GM21786 (cell line): ENCODE data around the gene AMPD2.
"Not testable (repeated sequence)": the region's sequence is repeated elsewhere in the genome, so short reads cannot be mapped to it uniquely, and the experiment has no call there.

Source experiments
- ATAC-seq: cut with Tn5 transposase; IDR thresholded peaks from one replicate; pipeline ENCODE4 v1.9.1; 2021; ENCODE audit not compliant: unreplicated experiment

Gene AMPD2

GRCh38 chr1:109676683-109677381 is 57.2 kb downstream of the AMPD2 start:
- ATAC-seq = not testable (repeated sequence)

GRCh38 chr1:109677459-109677858 is 57.8 kb downstream of the AMPD2 start:
- ATAC-seq = no peak

- ATAC-seq = not testable (repeated sequence)
Observed at GRCh38 chr1:109678637-109679036, 59.0 kb downstream of the AMPD2 start.
